Activated T-cell treated with anti-CD3 and anti-CD28 coated beads for 4 hours (primary cell): ENCODE measurements around the gene DIP2B.
"Not testable (repeated sequence)": the region's sequence is repeated elsewhere in the genome, so short reads cannot be mapped to it uniquely, and the experiment has no call there.

Source experiments
- DNase-seq: peaks from one replicate; pipeline ENCODE4 v3.0.0-alpha.2; 2020

The DIP2B gene

DNA sequence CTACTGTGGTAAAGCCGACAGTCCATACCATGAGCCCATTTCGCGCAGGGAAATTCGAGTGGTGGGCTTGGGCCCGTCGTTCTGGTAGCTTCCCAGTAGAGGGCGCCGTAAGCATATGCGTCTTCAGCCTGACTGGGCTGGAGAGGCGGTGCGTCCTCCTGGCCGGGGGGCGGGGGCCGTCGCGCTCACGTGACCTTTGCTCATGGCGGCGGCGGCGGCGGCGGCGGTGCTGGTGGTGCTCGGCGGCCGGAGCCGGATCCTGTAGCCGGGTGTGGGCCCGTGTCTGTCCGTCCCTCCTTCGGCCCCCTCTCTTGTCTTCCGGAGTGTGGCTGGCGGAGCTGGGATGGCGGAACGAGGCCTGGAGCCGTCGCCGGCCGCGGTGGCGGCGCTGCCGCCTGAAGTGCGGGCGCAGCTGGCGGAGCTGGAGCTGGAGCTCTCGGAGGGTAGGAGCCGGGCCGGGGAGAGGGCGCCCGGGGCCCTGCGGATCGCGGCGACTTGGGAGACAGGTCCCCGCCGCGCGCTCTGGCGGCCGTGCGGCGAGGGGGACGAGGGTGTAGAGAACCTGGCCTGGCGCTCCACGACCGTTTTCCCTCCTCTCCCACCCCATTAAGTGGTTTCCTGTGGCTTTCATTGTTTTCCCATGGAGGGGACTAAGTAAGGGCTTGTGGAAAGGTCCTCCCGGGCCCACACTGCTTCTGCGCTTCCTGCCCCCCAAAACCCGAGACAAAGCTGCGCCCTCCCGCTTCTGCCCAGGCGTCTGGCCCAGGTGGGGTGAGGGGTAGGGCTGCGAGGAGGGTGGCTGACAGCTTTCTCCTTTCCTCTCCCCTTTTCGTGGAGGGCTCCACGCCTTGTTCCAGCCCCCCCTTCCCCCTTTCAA, at the start of gene DIP2B:
Gene DIP2B, plus strand, starts transcription at position 188 of the 877 bp plus-strand sequence. Its CDS starts 156 bp downstream, at position 344.
- peak; percentile 97 for DNase-seq

GRCh38 chr12:50458606-50459005, 46.2 kb upstream of the DIP2B start:
- DNase-seq: no peak

DNA sequence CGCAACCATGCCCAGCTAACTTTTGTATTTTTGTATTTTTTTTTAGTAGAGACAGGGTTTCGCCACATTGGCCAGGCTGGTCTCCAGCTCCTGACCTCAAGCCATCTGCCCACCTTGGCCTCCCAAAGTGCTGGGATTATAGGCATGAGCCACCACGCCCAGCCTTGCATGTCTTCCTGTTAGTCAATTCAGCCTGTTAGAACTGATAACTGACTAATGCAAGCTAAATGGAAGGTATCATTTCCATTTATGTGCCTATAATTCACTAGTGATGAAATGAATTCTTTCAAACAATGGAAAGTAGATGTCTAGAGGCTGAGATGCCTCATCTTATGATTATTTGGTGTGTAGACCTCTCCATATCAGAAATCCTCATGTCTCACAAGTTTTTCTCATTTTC, 37.3 kb upstream of the DIP2B start:
- no peak for DNase-seq

- no peak for DNase-seq
These were observed 27.4 kb upstream of the DIP2B start for GRCh38 chr12:50477241-50477832.

DNA sequence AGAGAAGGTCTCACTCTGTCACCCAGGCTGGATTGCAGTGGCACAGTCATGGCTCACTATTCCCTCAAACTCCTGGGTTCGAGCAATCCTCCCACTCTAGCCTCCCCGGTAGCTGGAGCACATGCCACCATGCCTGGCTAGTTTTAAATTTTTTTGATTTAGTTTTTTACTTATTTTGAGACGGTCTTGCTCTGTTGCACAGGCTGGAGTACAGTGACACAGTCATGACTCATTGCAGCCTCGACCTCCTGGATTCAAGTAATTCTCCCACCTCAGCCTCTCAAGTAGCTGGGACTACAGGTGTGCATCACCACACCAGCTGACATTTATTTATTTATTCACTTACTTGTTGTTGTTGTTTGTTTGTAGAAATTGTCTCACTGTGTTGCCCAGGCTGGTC, 22.2 kb upstream of the DIP2B start:
- DNase-seq: no peak

DNA sequence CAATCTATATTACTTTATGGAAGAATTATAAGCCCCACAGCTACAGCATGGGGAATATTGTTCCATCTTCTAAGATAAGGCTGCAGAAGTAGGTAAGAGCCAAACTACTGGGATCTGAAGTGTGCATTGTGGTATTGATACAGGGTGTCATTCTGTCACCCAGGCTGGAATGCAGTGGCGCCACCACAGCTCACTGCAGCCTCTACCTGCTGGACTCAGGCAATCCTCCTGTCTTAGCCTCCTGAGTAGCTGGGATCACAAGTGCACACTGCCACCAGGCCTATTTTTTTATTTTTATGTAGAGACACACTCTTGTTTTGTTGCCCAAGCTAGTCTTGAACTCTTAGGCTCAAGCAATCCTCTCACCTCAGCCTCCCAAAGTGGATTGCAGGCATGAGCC, 21.3 kb upstream of the DIP2B start:
- no peak for DNase-seq

DNA sequence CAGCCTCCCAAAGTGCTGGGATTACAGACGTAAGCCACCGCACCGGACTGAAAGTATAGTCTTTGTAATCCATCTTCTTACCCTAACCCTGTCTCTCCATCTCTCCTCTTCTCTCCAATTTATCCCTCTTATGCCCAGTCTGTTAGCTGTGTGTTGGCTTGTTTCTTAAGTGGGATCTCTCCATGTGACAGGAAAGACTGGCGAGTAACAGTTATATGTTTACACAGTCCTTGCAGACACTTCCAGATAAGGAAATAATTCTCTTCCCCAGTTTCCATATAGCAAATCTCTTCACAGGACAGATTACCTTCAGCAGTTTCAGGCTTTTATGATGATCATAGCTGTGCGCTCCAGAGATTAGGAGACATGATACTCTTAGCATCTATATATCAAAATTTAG, 16.0 kb upstream of the DIP2B start:
- no peak for DNase-seq

- DNase-seq: not testable (repeated sequence)
These were observed 6.7 kb upstream of the DIP2B start for GRCh38 chr12:50498119-50498518.

DNA sequence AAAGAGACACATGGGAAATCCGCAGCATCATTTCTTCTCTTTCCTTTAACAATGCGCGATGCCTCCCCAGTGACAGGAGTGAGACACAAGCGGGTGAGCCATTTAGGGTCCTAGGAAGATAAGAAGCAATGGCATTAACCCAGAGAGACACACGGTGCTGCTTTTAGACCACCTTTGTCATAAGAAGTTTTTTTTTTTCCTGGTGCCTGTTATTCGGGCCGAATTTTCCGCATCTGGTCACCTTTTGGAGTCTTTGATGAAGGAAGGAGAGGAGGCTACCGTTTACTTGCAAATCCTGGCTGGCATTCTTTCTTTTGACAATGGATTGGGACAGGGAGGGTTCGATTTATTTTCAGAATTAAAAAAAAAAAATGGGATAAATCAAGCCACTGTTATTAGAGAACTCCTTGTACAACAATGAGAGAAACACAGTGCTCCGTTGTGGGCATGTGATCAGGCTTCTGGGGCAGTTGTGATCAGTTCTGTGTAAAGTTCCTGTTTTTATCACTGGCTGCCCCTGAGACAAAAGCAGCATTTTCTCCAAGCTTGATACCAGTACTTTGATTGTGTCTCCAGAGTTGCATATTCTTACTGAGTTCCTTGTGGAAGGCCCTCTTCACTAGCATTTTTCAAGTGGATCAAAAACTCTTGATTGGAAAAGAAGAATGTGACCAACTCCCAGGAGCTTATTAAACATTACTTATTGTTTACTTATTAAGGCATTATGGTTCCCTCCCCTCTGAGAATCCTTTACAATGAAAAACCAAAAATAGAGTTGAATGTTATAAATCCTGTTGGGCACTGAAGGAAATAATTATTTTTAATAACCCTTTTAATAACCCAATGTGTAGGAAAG, 1.1 kb downstream of the DIP2B start:
- DNase-seq: no peak

- no peak for DNase-seq
These were observed 2.1 kb downstream of the DIP2B start for GRCh38 chr12:50506753-50507473.

- DNase-seq: no peak
These were observed 2.7 kb downstream of the DIP2B start for GRCh38 chr12:50507474-50507838.

GRCh38 chr12:50507930-50508329, 3.1 kb downstream of the DIP2B start:
- no peak for DNase-seq

DNA sequence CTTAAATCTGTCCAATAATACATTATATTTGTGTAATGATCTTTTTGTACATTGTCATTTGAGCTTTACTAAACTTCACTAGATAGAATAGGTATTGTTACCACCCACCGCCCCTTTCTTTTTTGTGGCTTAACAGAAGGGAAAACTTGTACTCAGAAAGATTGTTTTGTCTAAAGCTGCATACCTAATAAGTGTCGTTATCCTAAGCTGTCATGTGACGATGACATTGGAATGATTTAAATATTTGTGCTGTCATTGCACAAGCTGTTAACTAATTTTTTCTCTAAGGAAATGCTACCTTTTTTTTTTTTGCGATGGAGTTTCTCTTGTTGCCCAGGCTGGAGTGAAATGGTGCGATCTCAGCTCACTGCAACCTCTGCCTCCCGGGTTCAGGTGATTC, 3.6 kb downstream of the DIP2B start:
- DNase-seq: no peak

- no peak for DNase-seq
These were observed 4.3 kb downstream of the DIP2B start for GRCh38 chr12:50508970-50509663.

GRCh38 chr12:50514526-50515276, 9.9 kb downstream of the DIP2B start:
- no peak for DNase-seq

- DNase-seq: no peak
These were observed 10.8 kb downstream of the DIP2B start for GRCh38 chr12:50515587-50515986.

- DNase-seq: no peak
These were observed 12.8 kb downstream of the DIP2B start for GRCh38 chr12:50517421-50518048.

DNA sequence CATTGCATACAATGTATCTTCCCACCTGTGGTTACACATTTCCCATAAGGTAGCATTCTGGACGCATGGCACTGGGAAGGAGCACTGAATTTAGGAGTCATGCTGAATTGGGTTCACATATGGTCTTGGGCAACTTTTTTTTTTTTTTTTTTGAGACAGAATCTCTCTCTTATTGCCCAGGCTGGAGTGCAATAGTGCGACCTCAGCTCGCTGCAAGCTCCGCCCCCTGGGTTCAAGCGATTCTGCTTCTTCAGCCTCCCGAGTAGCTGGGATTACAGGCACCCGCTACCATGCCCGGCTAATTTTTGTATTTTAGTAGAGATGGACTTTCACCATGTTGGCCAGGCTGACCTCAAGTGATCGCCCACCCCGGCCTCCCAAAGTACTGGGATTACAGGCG, 13.3 kb downstream of the DIP2B start:
- DNase-seq: no peak

DNA sequence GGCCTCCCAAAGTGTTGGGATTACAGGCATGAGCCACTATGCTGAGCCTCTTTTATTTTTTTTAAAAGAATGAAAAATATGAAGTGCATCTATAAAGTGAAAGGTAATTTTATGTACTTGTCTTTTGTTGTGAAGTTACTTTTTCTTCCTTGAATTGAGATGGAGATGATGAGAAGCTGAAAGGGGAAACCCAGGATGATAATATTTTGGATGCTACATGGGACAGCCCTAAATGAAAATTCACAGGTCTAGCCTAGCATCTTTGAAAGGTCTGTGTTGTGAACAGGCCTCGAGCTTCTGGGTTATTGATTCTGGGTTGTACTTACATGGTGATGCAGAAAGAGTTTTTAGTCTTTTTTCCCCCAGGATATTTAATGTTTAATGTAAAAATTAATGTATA, 14.6 kb downstream of the DIP2B start:
- DNase-seq: no peak

- DNase-seq: no peak
These were observed 15.8 kb downstream of the DIP2B start for GRCh38 chr12:50520416-50521207.
